GM12875 (cell line): ENCODE measurements around the gene FBXO45.
"Not testable (repeated sequence)": the region's sequence is repeated elsewhere in the genome, so short reads cannot be mapped to it uniquely, and the experiment has no call there.

Experiments used
- H3K4me3 ChIP-seq: one replicate; pipeline ENCODE4 v1.5.1; 2011; ENCODE audit warnings: low read depth, low read length, control low read depth
- TF ChIP-seq, protein P1 (sequence below): IDR thresholded peaks from 2 replicates; pipeline ENCODE4 v1.5.1; 2011; ENCODE audit warnings: low read depth, mild to moderate bottlenecking, control low read depth, inconsistent platforms, low read length, moderate library complexity, borderline replicate concordance; ENCODE audit not compliant: insufficient read depth

Gene FBXO45

DNA sequence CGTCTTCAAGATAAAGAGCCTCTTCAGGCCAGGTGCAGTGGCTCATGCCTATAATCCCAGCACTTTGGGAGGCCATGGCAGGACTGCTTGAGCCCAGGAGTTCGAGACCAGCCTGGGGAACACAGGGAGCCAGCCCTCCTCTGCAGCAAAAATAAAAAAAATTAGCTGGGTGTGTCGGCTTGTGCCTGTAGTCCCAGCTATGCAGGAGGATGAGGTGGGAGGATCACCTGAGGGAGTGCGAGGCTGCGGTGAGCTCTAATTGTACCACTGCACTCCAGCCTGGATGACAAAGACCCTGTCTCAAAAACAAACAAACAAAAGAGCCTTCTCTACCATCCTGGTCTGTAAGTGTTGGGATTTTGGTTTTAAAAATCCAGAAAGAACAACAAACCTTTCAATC is 11.2 kb upstream of the FBXO45 start:
- TF ChIP-seq, protein P1, sequence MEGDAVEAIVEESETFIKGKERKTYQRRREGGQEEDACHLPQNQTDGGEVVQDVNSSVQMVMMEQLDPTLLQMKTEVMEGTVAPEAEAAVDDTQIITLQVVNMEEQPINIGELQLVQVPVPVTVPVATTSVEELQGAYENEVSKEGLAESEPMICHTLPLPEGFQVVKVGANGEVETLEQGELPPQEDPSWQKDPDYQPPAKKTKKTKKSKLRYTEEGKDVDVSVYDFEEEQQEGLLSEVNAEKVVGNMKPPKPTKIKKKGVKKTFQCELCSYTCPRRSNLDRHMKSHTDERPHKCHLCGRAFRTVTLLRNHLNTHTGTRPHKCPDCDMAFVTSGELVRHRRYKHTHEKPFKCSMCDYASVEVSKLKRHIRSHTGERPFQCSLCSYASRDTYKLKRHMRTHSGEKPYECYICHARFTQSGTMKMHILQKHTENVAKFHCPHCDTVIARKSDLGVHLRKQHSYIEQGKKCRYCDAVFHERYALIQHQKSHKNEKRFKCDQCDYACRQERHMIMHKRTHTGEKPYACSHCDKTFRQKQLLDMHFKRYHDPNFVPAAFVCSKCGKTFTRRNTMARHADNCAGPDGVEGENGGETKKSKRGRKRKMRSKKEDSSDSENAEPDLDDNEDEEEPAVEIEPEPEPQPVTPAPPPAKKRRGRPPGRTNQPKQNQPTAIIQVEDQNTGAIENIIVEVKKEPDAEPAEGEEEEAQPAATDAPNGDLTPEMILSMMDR = no peak
- H3K4me3 ChIP-seq = no peak overlapping the region

DNA sequence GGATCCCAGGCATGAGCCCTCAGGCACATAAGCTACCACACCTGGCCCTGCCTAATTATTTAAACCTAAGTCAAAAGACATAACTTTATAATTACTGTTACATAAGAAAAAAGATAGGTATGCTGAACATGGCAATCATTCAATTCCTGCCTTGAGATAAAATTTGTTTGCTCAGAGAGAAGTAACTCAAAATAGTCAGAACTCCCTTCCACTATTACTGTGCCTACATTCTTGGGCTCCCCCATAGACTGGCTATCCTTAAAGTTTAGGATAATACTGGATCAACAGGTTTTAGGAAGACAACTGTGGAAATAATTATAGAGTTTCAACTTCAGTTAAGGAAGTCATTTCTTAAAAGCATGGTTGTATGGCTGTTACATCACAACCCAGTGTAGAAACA is 10.0 kb upstream of the FBXO45 start:
- TF ChIP-seq, protein P1 = no peak
- no peak overlapping the region for H3K4me3 ChIP-seq

DNA sequence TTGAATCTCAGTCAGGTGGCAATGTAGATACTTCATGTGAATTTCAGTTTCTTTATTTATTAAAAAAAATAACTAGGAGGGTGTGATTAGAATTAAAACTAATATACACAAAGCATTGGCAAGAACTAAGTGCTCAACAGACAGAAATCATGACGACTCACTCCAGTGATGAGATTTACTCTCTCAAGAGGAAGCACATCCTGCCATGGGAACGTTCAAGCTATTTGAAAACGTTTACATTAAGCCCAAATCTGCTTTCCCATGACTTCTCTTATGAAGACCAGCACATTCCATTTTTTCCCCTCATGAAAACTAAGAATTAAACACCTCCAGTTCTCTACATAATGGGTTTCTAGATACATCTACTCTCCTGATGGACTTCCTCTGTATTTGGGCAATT is 8.6 kb upstream of the FBXO45 start:
- TF ChIP-seq, protein P1 = no peak
- no peak overlapping the region for H3K4me3 ChIP-seq

DNA sequence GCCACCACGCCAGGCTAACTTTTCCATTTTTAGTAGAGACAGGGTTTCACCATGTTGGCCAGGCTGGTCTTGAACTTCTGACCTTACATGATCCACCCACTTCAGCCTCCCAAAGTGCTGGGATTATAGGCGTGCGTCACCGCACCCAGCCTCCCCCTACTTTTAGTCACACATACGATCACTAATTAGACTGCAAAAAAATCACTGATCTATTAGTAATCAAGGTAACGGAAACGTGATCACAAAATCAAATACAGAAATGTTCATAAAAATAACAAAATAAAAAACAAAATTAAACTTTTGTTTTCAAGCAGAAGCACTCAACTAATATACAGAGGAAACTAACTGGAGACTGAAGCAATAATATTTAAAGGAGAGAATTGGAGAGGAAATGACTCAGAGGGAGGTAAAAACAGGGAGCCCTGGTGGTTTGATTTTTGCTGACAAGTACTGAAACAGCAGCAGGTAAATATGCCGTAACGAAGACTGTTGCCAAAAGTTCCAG is 4.7 kb upstream of the FBXO45 start:
- TF ChIP-seq, protein P1 = no peak
- H3K4me3 ChIP-seq = no peak overlapping the region

DNA sequence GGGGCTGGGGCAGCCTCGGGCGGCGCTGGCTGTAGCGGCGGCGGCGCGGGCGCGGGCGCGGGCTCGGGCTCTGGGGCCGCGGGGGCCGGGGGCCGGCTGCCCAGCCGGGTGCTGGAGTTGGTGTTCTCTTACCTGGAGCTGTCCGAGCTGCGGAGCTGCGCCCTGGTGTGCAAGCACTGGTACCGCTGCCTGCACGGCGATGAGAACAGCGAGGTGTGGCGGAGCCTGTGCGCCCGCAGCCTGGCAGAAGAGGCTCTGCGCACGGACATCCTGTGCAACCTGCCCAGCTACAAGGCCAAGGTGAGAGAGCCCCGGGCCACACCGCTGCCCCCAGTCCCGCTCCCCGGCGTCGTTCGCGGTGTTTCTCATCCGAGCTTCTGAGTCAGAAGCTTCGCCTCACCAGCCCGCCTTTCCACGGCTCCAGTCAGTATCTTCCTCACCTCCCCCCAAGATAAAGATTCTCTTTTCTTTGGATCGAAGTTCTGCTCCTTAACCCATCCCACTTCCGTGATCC is 600 bp downstream of the FBXO45 start:
- TF ChIP-seq, protein P1 = no peak
- H3K4me3 ChIP-seq = peak overlapping the region; percentile 100

DNA sequence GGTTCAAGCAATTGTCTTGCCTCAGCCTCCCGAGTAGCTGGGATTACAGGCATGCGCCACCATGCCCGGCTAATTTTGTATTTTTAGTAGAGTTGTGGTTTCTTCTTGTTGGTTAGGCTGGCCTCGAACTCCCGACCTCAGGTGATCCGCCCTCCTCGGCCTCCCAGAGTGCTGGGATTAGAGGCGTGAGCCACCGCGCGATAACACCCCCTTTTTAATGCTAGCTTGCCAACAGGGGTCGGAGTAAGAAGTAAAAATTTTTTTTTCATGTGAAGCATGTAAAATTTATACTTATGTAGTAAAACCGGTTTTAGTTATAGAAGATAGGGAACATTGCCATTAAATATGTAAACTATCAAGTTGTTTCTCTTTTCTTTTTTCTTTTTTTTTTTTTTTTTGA is 1.9 kb downstream of the FBXO45 start:
- H3K4me3 ChIP-seq = not testable (repeated sequence)

DNA sequence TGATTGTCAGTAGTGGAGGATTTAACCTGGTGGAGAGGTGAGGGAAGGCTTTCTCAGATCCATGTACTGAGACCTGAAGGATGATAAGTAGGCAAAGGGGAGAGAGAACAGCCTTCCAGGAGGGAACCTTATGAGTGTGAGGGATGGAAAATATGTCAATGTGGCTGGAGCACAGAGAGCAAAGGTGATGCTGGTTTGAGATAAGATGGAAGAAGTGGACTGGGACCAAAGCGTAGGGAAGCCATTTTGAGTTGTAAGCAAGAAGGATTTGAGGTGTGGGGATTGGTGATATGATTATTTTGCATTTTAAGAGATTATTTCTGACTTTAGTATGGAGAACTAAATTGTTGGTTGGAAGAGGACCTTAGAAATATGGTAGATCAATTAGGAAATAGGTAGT is 3.9 kb downstream of the FBXO45 start:
- TF ChIP-seq, protein P1 = no peak

More for the DNA sequence above, 3.9 kb downstream of the FBXO45 start:
- H3K4me3 ChIP-seq = no peak overlapping the region
